Activated CD8-positive, alpha-beta memory T cell treated with anti-CD3 and anti-CD28 coated beads for 48 hours (primary cell): ENCODE measurements around the gene EIF2A.
"Not testable (repeated sequence)": the region's sequence is repeated elsewhere in the genome, so short reads cannot be mapped to it uniquely, and the experiment has no call there.

Experiments
- DNase-seq, 3 experiments: peaks; one replicate each; pipeline ENCODE4 v3.0.0-alpha.2; 2020; ENCODE audit warnings: low read depth in 2 of 3, low spot score in 2 of 3

The EIF2A gene

DNA sequence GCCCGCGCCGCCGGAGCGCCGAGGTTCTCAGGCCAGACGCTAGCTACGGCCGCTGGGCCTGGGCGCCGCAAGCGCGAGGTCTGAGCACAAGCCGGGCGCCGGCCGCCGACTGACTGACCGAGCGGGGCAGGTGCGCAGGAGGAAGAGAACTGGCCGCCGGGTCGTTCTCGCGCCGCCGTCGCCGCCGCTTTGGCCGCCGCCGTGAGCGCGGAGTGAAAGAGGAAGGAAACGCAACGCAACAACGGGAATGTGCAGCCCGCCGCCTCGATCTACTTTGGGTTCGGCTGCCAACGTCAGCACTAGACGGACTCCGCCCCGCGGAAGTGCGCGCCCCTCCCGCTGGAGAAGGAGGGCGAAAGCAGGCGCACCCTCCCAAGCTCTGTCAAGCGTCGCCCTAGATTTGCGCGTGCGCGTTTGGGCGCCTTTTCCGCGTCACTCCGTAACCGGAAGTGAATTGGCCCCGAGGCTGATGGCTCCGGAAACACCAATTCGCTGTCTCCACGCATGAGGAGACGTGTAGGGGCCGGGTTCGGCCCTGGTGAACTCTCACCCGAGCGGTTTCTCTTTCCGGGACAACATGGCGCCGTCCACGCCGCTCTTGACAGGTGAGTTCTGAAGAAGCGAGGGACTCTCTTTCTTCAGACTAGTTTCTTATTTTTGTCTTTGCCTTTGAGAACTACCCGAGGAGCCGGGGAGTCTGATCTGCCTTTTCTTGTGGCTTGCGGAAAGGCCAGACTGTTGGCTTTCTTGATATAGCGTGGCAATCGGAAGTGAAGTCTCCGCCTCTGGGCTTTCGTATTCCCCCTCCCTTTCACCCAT lies at the start of gene EIF2A, which contains the start of gene SERP1:
EIF2A (plus strand) TSS at position 562 of the 819 bp plus-strand sequence; CDS start at position 578, 16 bp downstream.
SERP1 (minus strand) TSS at position 271 of the 819 bp plus-strand sequence. CDS start 361 bp downstream, outside the sequence.
- peak; percentile 91 to 98 (median 97) for DNase-seq

GRCh38 chr3:150497956-150498355 lies 48.6 kb upstream of the EIF2A start:
- no peak for DNase-seq

GRCh38 chr3:150500960-150501359 lies 45.6 kb upstream of the EIF2A start:
- not testable (repeated sequence) for DNase-seq

GRCh38 chr3:150503402-150504099 lies 43.0 kb upstream of the EIF2A start:
- no peak for DNase-seq

DNA sequence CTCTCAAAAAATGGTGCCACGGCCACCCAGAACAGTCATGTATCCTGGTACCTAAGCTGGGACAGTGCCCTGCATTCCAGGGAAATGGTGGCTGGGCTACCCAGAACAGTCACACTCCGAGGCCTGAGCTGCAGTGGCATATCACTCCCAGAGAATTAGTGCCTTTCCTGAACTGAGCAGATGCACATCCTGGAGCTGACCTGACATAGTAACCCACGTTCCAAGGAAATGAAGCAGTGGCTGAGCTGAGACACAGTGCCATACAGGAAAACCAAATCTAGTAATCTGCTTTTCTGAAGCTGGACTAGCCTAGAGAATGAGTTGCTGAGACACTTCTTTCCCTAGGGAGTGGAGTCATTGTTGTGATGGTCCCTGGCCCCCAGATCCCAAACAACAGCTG lies 42.1 kb upstream of the EIF2A start:
- DNase-seq, result no peak

GRCh38 chr3:150508401-150508800 lies 38.2 kb upstream of the EIF2A start:
- no peak for DNase-seq

GRCh38 chr3:150509780-150510179 lies 36.8 kb upstream of the EIF2A start:
- no peak for DNase-seq

GRCh38 chr3:150511122-150511821 lies 35.3 kb upstream of the EIF2A start:
- DNase-seq, result no peak

DNA sequence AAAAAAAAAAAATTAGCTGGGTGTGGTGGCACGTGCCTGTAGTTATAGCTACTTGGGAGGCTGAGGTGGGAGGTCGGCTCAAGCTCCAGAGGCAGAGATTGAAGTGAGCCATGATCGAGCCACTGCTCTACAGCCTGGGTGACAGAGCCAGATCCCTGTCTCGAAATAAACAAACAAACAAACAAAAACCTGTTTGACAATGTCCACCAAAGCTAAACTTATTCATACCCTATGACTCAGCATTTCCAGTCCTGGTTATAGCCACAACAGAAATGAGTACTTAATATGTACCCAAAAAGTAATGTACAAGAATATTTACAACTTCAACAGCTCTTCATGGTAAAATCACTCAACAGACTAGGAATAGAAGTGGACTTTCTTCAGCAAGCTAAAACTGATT lies 31.4 kb upstream of the EIF2A start:
- DNase-seq, result no peak

- no peak for DNase-seq
Observed at GRCh38 chr3:150519026-150519425, 27.6 kb upstream of the EIF2A start.

DNA sequence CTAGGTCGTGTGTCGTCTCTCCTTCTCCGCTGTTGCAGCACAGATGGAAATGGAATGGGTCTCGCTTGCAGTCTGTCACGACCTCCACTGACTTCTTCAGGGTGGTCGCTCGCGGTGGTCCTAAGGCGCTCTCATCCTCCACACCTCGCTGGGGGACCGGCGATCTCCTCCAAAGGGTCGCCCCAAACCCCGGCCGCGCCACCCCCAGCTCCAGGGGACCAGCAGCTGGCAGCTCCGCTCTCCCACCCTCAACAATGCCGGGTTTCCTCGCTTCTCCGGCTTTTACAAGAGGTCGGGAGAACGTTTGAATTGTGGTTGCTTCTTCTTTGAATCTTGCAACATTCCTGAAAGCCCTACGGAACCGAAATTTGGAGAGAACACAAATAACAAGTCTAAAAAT lies 26.2 kb upstream of the EIF2A start:
- DNase-seq, result no peak

DNA sequence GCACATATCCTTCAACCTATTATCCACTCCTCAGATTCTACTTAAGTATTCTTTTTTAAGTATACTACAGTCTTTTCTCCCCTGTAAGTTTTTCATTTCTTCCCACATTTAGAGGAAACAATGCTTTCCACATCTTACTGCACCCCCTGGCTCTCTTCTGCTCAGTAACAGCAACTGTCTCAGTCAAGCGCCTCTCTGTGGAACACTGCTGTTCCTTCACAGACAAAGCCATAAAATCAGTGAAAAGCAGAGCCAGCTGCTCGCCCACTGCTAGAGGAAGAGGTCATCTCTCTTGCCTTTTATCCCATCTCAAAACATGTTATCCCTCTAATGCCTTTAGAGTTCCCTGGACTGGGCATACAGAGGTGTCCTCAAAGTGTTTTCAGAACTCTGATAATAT lies 25.1 kb upstream of the EIF2A start:
- no peak for DNase-seq

GRCh38 chr3:150523538-150523937 lies 23.0 kb upstream of the EIF2A start:
- DNase-seq, result no peak

- no peak for DNase-seq
Observed at GRCh38 chr3:150527464-150528255, 18.9 kb upstream of the EIF2A start.

DNA sequence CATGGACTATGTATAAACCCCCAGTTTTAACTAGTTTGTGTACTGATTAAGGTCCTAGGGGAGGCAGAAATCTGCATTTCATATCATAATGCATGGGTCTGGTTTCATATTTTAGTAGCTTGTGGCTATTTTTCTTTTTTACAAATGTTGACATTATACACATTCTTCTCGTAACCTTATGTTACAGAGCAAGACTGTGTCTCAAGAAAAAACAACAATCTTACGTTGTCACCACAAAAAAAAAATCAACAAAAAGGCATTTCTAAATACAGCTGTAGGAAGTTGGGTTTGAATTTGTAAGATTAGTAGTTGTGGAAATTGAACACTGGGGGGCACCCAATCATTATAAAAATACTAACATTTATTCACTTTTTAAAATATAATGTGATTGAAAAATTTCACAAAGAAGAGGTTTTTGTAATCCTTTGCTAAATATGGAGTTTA lies 18.2 kb upstream of the EIF2A start:
- DNase-seq, result no peak

DNA sequence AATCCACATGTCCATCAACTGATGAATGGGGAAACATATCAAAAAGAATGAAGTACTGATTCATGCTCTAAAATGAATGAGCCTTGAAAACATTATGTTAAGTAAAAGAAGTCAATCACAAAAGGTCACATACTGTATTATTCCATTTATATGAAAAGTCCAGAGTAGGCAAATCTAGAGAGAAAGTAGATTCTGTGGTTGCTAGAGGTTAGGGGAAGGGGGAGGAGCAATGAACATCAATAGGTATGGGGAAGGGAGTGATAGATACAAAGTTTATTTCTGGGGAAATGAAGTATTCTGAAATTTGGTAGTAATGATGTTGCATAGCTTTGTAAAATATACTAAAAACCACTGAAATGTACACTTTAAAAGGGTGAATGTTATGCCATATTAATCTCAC lies 14.8 kb upstream of the EIF2A start:
- no peak for DNase-seq

DNA sequence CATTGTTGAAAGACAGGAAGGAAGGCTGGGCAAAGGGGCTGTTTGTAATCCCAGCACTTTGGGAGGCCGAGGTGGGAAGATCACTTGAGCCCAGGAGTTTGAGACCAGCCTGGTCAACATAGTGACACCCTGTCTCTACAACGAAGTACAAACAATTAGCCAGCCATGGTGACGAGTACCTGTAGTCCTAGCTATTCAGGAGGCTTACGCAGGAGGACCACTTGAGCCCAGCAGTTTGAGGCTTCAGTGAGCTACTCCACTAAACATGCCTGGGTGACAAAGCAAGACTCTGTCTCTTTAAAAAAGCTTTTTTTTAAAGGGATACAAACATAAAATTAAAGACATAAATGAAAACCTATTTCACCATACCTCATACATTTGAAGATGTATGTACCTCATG lies 11.4 kb upstream of the EIF2A start:
- DNase-seq, result no peak

DNA sequence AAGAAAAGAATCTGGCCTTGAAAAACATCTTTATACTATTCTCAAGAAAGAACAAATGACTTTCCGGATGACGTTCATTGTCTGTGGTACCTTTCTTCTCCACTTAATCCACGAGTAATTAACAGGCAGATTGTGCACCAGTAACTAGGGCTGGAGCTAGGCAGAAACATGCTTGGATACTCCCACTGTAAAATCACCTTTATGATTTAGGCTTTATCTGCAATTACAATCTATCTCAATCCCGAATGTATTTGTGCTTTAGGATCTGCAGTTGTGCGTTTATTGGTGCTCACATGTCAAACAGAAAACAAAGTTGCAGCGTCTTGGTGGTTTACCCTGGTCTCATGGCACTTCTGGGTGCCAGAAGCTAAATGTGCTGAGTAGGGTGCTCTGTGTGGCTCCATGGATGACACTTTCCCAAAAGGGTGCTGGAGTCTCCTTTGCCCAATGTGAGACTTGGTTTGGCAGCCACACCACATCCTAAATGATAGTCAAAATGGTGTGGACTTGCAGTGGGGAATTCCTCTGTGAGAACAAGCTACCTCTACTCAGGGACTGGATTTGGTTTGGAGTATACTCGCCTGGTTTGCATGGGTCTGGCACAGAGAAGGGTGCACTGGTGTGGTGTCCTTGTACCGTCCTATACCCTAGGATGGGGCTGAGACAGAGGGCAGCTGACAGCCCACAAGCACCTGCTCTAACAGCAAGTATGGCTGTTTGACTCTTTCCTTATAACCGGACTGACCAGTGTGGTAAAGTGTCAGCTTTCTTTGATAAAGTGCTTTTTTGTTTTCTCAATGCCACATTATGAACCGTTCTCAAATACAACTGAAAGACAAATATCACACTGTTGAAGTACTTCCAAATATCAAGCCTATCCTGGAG lies 8.0 kb upstream of the EIF2A start:
- DNase-seq, result no peak

GRCh38 chr3:150540297-150540696 lies 6.3 kb upstream of the EIF2A start:
- no peak for DNase-seq

GRCh38 chr3:150540991-150541390 lies 5.6 kb upstream of the EIF2A start:
- no peak for DNase-seq
